HG03280 (cell line): ENCODE results near the gene AKT1.
"Not testable (repeated sequence)": the region's sequence is repeated elsewhere in the genome, so short reads cannot be mapped to it uniquely, and the experiment has no call there.

ENCODE experiments used
- ATAC-seq: cut with Tn5 transposase; IDR thresholded peaks from one replicate; pipeline ENCODE4 v1.9.1; 2021; ENCODE audit warnings: mild to moderate bottlenecking, moderate library complexity; ENCODE audit not compliant: unreplicated experiment

AKT1 gene

DNA sequence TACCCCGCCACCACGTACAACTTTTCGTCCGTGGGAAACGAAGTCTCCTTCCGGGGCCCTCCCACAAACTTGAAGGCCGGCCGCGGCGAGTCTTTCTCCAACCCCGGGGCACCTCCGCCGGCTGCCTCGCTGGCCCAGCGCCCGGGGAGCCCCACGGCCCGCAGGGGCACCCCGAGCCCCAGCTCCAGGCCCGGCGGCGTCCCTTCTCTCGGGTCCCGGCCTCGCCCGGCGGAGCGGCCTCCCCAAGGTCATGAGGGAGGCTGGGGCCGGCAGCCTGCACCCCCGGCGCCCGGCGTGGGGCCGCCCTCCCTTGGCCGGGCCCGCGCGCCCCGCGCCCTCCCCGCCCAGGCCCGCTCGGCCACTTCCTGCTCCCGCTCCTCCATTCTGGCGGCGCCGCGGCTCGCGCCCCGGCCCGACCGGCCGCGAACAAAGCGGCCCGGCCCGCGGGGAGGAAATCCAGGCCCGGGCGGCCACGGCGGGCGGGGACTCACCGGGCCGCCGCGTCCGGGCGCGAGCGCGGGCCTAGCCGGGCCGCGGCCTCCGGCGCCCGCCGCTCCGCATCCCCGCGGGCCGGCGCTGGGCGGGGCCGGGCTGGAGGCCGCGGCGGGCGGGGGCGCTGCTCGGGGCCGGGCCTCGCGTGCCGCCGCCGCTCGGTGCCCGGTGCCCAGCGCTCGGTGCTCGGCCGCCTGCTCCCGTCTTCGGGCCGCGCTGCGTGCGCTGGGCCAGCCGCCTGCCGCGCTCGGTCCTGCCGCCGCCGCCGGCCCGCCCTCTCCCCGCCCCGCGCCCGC, at the start of gene AKT1:
Gene AKT1 (minus strand): TSS at position 756 of the 788 bp plus-strand sequence. CDS start 3,105 bp downstream, outside the sequence.
- ATAC-seq, result peak; percentile 36

DNA sequence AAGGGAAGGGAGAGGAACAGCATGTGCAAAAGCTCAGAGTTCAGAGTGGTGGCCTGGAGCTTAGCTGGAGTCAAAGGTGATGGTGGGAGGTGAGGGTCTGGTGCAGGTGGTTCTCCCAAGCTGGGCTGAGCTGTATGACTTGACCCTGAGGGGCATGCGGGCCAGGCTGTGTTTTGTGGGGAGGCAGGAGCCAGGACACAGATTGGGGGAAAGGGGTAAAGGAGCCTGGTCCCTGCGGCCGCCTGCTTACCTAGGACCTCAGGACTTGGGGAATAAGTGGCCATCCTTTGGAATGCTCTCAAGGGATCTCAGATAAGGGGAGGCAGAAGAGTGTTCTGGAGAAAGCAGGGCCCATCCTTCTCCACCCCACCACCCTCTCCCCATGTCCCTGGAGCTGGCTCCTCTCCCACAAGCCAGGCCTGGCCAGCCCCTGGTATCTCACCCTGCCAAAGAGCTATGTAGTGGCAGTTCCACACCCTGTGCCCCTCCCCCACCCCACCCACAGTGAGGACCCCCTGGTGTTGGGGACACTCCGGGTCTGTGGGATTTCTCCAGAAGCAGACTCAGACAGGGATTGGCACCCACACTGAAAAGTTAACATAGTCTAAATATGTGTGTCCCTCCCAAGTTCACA, 49.6 kb upstream of the AKT1 start:
- no peak for ATAC-seq

DNA sequence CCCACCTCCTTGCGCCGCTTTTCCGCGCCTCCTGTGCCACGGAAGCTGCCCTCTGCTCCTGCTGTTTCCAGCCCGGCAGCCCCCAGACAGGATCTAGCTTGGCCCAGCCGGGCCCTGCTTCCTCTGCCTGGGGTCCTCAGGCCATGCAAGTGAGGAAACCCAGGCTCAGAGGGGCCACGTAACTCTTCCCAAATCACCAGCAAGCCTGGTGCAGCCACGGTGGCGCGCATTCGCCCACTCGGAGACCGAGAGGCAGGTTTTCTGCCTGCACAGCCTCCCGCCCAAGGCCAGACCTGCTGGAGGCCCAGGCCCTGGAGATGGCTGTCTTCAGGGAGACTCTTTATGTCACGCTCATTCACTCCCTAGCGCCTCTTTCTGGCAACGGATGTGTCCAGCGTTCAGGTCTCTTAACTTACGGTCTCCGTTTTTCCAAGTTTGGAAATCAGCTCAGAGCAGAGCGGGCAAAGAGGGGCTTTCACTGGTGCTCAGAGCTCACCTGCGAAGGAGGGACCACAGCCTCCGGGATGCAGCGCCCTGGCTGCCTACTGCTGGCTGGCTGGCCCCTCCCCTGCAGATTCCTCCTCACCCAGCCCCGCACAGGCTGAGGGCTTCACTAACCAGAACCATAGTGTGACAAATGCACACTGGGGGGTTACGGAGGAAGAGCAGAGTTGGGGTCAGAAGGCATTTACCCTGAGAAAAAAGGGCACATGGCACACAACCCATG, 48.9 kb upstream of the AKT1 start:
- no peak for ATAC-seq

- ATAC-seq, result no peak
These were observed 48.1 kb upstream of the AKT1 start for GRCh38 chr14:104843442-104844305.

- ATAC-seq, result no peak
These were observed 47.5 kb upstream of the AKT1 start for GRCh38 chr14:104843006-104843405.

DNA sequence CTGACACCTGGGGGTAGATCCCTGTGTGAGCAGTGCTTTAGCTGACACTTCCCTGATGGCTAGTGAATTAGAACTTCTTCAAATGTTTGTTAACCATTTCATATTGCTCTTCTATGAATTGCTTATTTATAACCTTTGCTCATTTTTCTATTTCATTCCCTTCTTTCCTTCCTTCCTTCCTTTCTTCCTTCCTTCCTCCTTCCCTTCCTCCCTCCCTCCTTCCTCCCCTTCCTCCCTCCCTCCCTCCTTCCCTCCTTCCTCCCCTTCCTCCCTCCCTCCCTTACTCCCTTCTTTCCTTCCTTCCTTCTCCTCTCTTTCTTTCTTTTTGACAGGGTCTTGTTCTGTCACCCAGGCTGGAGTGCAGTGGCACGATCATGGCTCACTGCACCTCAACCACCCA, 46.2 kb upstream of the AKT1 start:
- no peak for ATAC-seq

DNA sequence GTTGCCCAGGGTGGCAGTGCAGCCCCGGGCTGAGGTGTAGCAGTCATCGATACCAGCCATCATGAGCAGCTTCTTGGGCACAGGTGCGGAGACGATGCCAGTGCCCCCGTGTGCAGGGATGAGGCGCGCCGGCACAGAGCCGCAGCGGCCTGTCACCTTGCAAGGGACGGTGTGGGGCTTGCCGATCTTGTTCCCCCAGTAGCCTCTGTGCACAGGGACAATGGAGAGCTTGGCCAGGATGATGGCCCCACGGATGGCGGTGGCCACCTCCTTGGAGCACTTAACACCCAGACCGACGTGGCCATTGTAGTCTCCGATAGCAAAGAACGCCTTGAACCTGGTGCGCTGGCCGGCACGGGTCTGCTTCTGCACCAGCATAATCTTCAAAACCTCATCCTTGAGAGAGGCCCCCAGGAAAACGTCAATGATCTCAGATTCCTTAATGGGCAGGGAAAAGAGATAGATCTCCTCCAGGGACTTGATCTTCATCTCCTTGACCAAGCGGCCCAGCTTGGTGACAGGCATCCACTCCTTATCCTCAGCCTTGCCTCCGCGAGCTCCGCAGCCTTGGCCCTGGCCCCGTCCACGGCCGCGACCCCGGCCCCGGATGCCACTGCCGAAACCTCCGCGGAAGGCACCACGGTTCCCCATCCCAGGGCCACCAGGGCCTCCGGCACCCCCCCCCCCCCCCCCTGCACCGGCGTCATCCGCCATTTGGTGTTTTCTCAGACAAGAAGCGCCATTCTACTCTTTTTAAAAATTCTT, 40.8 kb upstream of the AKT1 start:
- not testable (repeated sequence) for ATAC-seq

- no peak for ATAC-seq
These were observed 35.2 kb upstream of the AKT1 start for GRCh38 chr14:104830781-104831180.

DNA sequence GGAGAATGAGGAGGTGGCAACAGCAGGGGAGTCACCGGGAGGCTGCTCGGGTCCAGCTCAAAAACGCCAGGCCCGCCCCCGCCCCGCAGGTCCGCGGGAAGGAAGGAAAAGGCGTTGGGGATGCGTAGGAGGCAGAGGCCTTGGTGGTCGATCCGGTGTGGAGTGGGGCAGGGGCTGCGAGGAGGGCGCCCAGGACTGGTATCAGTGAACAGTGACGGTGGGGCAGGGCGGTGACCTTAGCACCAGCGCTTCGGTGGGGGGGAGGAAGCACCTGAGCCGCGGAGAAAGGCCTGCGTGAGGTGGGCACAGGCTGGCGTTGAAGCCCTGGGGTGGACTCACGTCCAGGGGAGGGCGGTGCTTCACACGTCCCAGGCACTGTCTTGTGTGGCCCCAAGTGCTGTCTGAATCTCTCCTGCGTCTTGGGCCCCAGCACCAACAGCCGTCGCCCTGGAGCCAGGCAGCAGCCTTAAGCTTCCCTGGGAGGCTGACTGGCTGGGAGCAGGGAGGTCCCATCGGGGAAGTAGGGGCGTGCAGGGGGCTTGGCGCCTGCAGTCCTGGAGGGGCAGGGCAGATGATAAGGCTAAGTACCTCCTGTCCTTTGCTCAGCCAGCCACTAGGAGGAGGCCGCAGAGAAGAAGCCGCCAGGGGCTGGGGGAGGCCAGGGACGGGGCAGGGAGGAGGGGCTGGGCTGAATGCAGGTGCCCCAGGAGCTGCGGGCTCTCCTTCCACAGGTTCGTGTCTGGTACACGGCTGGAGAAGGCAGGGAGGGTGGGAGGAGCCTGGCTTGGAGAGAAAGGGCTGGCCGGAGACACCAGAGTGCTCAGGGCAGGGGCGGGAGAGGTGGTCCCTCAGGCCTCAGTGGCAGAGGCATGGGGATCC, 31.9 kb upstream of the AKT1 start:
- no peak for ATAC-seq

DNA sequence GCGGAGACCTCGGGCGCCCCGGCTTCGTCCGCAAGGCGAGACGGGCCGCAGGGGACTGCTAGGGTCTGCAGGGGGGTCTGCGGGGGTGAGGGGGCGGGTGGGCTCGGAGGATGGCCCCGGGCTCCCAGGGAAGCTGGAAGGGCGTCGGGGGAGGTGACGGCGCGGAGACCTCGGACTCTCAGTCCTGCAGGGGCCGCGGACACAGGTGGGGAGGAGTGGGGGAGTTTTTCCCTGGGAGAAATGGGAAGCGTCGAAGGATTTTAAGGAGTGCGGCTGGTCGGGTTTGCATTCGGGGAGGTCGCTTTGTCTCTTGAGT, 31.3 kb upstream of the AKT1 start:
- ATAC-seq, result no peak

DNA sequence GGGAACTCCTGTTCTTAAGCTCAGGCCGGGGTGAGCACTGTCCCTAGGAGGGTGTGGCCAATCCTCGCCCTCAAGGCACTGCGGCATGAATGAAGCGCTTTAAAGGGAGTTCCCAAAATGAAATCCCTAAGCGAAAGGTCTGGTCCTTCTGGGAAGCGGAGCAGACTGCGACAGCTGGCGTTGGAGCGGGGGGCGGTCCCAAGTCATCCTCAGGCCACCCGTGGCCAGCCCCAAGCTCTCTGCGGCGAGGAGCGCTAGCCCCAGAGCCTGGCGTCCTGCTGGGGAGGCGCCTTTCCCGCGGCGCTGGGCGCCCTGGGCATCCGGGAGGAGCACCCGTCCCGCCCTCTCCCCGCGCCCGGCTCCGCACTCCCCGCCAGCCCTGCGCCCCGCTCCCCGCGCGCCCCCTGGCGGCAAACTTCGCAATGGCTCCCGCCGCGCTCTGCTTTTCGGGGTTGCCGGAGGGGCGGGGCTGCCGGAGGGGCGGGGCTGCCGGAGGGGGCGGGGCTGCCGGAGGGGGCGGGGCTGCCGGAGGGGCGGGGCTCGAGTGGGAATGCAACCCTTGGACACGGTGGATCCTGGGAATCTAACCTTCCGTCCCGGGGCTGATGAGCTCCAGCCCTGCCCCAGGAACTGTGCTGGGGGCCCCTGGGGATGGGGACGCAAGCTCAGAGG, 30.8 kb upstream of the AKT1 start:
- ATAC-seq, result peak; percentile 93

DNA sequence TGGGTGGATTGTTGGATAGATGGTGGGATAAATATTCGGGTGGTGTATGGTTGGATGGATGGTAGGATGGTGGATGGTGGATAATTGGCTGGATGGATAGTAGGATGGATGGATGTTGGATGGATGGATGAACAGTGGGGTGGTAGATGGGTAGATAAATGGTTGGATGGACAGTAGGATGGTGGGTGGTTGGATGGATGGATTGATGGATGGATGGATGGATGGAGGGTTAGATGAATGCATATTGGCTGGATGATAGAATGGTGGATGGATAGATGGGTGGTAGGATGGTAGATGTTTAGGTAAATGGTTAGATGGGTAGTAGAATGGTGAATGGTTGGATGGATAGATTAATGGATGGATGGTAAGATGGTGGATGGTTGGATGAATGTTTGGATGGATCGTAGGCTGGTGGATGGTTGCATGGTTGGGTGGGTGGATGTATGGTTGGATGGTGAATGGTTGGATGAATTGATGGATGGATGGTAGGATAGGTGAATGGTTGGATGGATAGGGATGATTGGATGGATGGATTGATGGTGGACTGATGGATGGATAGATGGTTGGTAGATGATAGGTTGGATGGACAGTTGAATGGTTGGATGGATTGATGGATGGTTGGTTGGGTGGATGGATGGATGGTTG, 28.9 kb upstream of the AKT1 start:
- ATAC-seq, result no peak

GRCh38 chr14:104822821-104823615, 27.5 kb upstream of the AKT1 start:
- ATAC-seq, result no peak

DNA sequence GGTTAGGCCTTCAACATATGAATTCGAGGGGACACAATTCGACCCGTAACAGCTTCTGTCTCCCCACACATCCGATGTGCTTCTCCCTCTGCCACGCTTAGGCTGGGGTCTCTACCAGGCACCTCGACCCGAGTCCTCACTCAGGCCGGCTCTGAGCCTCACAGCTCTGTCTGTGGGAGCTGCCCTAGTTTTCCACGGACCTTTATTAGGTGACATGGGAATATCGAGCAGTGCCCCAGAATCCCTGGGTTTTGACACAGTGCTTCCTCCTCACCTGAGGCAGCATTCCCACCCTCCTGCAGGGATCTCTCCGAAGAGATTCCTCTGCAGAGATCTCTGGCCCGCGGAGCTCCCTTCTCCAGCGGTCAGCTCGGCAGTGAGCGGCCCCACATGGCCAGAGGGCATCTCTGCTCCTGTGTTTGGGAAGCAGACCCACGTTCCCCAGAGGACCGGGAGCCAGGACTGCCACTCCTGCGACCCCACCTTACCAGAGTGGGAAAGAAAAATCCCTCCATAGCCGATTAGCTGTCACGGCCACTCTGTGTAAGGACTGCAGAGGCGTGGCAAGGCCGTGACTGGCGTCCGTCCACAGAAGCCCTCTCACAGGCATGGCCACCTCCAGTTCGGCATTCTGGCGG, 26.5 kb upstream of the AKT1 start:
- ATAC-seq, result no peak

DNA sequence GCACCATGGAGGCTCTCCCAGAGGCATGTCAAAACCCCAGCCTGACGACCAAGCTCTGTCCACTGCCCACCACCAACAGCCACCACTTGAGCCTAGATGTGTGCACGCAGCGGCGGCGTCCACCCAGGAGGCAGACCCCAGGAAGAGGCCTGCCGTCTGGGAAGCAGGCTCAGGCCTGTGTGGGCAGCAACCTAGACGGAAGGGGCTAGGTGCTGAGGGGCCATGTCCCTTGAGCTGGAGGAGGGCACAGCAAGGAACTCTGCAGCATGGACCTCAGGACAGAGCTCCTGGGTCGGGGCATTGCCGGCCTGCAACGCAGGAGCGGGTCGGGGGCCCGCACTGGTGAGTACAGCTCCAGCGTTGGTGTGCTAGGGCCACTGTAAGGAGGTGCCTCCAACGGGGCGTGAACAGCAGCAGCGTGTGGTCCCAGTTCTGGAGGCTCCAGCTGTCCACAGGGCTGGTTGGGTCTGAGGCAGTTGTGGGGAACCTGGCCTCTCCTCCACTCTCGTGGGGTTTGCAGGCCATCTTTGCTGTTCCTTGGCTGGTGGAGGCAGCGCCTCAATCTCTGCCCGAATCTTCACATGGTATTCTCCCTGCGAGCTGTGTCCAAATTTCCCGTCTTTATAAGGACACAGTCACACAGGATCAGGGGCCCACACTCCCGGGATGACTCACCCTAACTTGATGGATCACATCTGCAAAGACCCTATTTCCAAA, 25.8 kb upstream of the AKT1 start:
- no peak for ATAC-seq

DNA sequence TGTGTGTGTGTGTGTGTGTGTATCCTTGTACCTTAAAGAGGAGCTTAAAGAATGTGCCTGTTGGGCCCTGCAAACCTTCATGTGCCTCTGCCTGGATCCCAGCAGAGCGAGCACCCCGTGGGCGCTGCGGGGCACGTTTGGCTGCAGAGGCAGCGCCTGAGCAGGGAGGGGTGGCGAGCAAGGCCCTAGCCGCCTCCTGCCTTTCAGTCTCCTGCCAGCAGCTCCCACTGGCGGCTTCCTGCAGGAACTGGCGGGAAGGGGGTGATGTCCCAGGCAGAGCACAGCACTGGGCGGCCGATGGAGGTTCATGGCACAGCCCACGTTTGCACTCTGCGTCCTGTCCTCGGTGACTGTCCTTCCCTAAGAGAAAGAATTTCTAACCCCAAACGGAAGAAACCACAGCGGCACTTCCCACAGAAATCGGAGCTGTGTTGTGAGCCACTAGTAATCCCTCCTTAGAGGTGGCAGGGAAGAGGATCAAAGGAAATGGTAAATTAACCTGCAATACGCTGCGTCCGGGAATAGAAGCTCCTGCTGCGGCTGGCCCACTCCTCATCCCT, 25.2 kb upstream of the AKT1 start:
- ATAC-seq, result no peak
